NCI-H526 (cell line): ENCODE measurements around the gene RANBP1.
"Not testable (repeated sequence)": the region's sequence is repeated elsewhere in the genome, so short reads cannot be mapped to it uniquely, and the experiment has no call there.

Experiments used
- DNase-seq, 2 experiments: peaks; one replicate each; lab custom pipeline; 2025; lab: John Stamatoyannopoulos, UW

RANBP1 gene

DNA sequence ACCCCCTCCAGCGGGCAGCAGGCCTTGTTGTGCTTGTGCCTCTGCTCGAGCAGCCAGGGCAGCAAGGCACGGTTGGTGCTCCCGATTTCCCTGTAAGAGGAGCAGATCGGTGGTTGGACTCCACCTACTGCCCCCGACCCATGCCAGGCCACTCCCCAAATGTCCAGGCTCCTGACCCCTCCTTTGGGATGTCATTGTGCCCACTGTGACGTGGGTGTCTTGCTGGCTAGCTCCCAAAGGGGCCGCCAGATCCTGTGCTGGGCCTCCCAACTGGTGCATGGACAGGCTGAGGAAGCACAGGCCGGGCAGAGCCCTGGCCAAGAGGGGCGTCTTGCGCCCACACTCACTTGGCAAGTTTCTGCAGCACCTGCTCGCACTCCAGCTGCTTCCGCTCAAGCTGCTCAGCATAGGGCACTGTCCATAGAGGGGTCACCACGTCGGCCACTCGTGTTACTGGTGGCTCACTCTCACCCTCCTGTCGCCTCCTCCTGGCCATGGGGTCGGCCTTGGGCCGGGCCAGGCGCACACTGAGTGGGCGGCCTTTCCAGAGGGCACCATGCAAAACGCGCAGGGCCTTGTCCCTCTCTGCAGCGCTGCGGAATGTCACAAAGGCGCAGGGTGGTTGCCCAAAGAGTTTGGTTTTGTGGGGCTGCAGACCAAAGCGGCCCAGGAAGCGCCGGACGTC, at the start of gene RANBP1:
TSS of gene RANBP1 (plus strand) at position 414 of the 685 bp plus-strand sequence. CDS start at position 495, 81 bp downstream.
- no peak for DNase-seq

DNA sequence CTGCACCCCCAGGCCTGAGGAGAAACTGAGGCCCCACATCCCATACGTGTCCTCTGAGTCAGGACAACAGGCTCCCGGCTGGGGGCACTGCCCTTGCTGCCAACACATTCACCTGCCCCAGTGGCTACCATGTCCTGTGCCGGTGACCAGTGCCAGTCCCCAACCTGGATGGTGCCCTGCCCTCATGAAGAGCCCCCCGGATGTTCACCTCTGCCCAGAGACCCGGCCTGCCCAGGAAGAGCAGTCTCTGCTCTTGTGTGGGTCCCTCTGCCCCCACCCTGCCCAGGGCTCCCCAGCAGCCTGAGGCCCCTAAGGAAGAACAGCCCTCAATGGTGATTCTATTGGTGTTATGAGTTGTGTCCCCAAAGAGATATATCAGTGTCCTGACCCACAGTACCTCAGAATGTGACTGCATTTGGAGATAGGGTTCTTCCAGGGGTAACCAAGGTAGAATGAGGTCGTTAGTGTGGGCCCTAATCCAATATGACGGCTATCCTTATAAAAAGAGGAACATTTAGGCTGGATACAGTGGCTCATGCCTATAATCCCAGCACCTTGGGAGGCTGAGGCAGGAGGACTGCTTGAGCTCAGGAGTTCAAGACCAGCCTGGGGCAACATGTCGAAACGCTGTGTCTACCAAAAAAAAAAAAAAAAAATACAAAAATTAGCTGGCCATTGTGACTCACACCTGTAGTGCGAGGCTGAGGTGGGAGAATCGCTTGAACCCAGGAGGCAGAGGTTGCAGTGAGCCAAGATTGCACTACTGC, 49.1 kb upstream of the RANBP1 start:
- DNase-seq = no peak

DNA sequence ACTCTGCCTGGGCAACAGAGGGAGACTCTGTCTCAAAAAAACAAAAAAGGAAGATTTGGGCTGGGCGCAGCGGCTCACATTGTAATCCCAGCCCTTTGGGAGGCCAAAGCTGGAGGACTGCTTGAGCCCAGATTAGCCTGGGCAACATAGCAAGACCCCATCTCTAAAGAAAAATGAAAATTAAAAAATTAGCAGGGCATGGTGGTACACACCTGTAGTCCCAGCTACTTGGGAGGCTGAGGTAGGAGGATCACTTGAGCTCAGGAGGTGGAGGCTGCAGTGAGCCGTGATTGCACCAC, 48.6 kb upstream of the RANBP1 start:
- DNase-seq = not testable (repeated sequence)

DNA sequence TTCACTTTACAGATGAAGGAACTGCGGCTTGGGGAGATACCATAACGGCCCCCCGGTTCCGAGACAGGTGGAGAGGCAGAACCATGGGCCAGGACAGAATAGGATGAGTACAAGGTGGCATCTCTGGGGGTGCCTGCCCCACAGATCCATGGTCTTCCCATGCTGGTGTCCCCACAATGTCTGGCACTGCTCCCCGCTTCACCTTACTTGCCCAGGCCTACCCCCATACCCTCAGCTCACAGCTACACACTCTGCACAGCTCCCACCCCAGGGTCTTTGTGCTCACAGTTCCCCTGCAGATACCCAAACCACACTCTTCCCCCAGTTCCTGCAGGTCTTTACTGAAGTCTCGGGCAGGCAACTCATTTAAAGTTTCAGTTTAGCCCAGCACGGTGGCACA, 47.3 kb upstream of the RANBP1 start:
- no peak for DNase-seq

DNA sequence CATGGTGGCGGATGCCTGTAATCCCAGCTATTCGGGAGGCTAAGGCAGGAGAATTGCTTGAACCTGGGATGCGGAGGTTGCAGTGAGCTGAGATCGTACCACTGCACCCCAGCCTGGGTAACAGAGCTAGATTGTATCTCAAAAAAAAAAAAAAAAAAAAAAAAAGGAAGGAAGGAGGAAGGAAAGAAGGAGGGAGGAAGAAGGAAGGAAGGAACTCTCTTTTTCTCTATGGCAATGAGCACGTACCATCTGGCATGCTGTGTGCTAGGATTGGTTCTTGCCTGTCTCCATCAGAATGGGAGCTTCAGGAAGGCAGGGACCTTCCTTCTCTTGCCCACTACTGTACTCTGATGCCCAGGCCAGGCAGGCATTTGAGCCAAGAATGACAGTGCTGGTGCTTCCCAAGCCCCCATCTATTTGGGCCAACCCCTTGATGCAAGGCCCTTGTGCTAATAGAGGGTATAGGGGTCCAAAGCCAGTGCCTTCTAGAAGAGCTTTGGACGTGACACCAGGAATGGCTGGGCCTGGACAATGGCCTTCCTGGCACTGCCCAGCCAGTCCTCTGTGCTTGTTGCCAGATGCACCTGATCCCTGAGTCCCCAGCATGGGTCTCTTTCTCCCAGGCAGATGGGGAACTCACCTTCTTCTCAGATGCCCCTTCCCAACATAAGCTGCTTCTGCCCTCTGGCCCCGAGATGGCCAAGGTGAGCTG, 46.4 kb upstream of the RANBP1 start:
- no peak for DNase-seq

DNA sequence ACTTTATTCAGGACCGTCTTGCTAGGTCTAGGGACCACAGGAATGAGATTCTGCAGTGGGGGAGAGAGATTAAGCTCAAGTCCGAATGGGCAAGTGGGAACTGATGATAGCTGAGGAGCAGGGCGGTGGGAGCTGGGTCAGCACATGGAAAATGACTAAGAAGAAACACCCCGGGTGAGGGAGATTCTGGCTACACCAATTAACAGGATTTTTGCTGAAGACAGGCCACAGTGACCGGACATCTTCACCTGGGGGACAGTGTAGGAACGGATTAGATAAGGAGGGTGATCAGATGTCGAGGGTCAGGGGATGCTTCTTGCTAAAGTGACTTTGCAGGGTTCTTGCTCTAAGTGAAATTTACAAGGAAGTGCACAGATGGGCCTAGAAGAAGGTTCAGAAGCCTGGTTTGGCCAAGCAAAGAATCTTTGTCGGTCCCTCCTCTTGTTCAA, 44.4 kb upstream of the RANBP1 start:
- no peak for DNase-seq

DNA sequence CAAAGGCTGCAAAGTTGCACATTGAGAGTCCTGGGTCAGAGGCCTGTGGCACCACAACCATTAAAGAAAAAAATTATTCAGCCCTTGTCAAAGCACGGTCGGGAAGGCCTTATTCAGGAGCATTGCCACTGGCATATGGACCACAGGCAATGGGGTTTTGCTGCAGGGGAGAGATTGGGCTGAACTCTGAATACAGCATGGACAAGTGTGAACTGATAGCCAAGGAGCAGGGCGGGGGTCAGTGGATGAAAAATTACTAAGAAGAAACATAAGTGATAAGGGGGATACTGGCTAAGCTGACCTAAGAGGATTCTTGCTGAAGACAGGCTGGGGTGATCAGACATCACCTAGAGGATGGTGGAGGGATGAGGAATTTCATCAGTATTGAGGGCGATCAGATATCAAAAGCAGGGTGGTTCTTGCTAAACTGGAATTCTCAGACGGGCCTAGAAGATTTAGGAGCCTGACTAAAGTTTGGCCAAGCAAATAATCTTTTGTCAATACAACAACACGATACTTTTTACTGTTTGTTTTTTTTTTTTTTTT, 39.2 kb upstream of the RANBP1 start:
- no peak for DNase-seq

DNA sequence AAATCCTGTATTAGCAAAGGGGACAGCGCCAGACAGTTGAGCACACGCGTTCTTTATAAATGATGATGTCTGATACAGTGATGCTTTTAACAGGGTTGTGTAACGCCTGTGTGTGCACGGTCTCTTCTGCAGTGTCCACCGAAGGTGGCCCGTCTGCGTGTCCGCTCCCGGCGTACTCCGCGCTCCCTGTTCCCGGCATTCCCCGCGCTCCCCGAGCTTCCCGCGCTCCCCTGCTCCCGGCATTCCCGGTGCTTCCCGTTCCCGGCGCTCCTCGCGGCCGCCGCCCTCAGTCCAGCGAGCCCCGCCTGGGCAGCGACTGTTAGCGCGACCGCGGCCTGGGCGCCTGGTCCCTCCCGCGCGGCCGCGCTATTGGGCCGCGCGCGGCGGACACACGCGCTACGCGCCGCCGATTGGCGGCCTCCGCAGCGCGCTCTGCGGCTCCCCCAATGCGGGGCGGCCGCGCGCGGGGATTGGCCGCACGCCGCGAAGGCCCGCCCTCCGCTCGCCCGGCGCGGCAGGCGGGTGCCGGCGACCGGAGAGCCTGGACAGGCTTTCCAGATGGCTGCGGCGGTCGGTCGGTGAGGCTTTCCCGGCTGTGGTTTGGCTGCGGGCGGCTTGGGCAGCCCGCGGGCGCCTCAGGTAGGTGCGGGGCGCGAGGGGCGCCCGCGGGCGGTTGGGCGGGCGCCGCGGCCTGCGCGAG, 36.0 kb upstream of the RANBP1 start, which contains the start of gene DGCR8:
TSS of gene DGCR8 (plus strand) at position 497 of the 700 bp plus-strand sequence. CDS start 5,723 bp downstream, outside the sequence.
- DNase-seq = peak; percentile 66 to 95

DNA sequence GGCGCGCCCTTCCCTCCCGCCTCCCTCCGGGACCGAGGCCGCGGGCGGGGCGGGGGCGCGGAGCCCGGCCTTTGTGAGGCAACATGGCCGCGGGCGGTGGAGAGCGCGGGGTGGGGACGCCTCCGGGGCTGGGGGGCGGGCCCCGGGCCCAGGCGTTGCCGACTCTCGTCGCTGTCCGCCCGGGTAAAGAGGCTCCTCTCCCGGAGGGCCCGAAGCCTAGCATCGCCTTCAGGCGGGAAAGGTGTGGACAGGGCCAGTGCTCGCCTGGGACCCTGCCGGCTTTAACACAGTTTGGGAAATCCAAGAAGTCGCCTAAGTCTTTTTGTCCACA, 35.5 kb upstream of the RANBP1 start:
- peak in 1 of 2 experiments; percentile 66 for DNase-seq

DNA sequence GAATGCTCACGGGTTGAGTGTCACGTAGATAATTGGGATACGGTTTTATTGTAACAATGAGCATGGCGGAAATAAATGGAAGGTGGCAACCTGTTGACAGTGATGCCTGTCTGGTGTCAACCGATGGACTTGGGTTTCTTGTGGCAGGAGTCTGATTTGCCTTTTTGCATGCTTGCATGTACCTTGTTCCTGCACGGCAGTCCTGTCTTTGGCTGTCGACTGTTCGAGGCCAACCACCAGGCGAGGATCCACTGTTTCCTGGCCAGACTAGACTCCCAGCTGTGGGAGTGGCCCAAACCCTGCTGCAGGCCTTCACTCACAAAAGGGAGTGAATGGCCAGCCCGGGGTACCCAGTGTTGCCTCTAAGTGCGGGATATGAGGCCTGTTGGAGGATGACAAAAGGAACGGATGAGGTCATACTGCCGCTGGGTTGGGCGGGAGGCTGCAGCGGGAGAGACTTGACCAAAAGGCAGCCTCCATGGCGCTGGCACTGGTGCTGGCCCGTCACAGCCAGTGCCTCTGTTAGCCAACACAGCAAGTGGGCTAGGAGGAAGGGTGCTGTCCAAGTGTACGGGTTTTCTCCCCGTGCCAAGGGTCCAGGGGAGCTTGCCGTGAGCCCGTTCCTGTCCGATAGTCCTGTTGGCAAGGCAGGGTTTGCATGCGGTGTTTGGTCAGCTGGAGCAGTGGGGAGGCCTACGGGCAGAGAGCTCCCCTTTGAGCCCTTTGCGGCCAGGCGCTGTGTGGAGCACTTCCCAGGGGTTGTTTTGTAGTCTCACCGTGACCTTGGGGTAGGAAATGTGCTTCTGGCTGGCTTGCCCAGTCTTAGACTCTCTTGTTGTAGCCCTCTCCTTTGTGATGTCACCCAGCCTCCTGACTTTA, 34.9 kb upstream of the RANBP1 start:
- DNase-seq = no peak

DNA sequence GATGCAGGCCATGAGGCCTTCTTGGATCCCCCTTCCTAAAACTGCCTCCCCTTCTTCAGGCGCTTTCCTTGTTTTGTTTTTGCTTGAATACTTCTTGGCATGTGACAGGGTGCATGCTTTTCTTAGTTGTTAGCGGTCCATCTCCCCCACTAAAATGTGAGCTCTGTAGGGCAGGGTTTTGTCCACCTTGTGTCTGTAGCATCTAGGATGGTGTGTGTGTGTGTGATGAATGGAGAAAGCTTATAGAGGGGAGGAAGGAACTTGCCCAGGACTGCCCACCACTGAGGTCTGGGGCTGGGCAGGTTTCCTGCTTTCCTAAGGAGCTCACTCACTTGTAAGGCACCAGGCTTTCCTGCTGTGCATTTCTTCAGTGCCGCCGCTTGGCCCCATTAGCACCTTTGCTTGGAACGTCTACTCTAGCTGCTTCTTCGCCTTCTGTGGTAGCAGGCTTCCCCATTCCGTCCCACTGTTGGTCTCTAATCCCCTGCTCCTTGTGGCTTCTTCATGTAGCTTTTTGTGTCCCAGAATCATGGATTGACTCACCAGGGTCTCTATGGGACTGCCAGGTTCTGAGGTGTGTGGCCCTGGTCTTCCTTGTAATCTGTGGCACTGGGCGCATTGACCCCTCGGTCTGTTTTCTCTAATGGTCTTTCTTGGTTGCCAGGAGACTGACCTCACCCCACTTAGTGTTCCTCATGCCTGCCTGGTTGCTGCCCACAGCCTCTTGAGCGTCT, 32.6 kb upstream of the RANBP1 start:
- no peak for DNase-seq

DNA sequence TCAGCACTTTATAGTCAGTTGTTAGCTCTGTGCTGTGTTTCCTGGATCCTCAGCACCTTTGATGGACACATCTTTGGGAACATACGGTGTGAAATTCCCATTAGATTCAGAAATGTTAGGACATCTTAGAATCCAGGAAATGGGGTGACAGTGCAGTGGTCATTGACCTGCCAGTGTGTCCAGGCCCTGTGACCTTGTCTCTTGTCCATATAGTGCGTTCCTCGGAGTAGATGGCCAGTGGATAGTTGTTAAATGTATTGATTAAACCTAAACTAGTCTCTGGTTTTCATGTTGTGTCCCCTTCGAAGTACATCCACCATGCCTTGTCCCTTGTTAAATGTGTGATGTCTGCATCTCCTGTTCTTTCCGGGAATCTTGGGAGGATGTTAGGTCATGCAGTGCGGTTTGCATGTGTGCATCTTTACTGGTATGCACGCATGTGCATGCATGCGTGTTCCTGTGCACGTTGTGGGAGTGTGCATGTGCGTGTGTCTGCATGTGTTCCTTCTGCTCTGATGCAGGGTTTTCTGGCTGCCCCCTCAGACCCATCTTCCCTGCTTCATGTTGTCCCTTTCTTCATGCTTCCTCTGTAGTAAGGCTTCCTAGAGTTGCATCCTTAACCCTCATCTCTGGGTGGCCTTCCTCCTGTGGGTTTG, 31.9 kb upstream of the RANBP1 start:
- DNase-seq = no peak

DNA sequence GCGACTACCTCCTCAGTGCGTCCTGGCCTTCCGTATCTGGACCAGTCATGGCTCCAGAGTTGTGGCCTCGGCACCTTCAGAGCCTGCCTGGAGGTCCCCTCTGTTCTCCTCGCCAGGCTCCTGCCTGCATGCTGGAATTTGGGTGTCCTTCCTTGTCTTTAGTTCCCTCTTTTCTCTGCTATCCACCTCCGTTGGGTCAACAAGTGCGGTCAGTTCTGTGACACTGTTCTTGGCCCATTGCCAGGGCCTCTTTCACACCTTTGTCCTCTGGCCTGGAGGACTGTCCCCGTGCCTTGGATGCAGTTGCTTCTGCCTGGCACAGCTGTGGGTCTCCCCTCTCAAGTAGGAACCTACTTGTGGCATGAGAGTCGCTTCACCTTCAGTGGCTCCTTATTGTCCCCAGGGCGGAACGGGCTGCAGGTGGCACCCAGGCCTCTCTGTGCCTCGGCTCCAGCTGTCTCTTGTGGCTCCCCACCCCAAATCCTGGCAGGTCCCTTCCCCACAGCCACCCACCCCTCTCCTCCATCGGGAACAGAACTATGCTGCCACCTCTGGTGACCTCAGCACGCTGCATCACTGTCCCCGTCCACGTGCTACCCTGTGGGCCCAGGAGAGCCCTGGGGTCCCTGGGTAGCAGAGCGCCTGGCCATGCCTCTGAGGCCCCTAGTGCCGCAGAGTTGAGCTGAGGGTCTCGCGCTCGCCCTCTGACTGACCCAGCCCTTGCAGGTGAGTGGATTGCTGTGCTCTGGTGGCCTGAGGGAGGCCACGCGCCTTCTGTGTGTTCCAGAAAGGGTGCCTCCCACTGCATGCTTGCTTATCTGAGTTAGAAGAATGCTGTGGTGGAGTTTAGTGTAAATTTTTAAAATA, 31.1 kb upstream of the RANBP1 start:
- DNase-seq = peak in 1 of 2 experiments; percentile 28

DNA sequence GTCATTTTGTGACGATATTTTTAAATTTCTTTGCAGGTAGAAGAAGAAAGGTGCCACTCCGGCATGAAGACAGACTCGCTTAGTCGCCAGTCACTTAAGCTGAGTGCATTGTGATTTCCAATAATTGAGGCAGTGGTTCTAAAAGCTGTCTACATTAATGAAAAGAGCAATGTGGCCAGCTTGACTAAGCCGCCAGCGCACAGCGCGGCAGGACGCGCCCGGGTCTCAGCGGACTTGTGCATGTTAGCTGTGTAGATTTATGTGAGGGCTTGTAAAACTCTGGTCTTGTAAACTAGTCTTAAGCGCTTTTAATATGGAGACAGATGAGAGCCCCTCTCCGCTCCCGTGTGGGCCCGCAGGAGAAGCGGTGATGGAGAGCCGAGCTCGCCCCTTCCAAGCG, 30.3 kb upstream of the RANBP1 start:
- DNase-seq = no peak

DNA sequence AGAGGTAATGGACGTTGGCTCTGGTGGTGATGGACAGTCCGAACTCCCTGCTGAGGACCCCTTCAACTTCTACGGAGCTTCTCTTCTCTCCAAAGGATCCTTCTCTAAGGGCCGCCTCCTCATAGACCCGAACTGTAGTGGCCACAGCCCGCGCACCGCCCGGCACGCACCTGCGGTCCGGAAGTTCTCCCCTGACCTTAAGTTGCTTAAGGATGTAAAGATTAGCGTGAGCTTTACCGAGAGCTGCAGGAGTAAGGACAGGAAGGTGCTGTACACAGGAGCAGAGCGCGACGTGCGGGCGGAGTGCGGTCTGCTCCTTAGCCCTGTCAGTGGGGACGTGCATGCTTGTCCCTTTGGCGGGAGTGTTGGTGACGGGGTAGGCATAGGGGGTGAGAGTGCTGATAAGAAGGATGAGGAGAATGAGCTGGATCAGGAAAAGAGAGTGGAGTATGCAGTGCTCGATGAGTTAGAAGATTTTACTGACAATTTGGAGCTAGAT, 29.8 kb upstream of the RANBP1 start:
- DNase-seq = no peak

DNA sequence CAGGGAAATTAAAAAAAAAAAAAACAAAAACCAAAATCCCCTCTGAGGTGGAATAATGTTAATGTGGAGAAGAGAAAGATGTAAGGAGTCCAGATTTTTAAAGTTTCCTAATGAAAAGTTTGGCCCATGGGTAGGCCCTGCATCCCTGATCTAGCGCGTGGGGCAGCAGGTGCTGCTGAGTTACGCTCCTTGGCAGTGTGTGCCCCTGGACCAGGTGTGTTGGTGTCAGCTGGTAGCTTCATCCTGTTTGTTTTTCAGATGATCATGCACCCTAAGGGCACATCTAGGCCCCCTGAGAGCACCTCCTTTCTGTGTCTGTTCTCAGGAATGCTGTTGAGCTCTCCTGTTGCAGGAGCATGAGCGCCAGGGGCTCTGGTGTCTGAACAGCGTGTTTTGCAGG, 29.1 kb upstream of the RANBP1 start:
- no peak for DNase-seq

DNA sequence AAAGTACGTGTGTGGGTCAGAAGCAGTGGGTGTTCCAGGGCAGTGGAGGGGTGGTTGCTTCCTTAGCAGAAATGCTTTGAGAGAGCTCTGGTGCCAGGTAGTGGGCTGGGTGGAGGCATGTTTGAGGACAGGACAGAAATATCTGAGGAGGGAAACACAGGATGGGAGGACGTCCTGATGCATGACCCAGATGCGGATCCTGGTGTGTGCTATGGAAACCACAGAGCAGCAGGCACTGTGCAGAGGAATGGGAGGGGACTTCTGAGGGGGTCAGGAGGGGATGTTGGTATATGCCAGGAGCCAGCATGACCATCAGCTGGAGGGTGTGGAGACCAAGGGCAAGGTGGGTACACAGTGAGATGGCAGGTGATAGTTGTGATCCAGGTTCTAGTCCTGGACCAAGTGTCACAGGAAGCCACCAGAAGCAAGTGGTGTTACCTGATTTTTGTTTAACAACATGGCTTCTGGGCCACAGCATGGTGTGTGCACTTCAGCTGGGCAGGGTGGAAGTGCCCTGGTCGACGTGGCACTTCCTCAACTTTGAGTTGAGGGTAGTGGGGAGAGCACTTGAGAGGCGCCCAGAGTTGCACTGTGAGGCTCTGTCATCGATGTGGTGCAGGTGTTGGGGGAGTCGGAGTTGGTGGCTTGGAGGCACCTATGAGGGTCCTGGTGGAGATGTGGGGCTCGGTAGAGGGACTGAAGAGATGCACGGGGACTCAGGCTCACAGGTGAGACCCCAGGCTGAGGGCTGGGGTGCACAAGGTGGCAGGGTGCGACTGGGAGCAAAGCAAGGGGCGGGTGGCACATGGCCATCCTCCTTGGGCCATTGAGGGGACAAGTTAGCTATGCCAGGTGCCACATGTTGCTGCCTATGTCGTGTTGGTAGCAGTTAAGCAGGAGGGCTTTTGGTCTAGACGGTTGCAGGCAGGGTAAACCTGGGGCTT, 28.3 kb upstream of the RANBP1 start:
- DNase-seq = no peak

DNA sequence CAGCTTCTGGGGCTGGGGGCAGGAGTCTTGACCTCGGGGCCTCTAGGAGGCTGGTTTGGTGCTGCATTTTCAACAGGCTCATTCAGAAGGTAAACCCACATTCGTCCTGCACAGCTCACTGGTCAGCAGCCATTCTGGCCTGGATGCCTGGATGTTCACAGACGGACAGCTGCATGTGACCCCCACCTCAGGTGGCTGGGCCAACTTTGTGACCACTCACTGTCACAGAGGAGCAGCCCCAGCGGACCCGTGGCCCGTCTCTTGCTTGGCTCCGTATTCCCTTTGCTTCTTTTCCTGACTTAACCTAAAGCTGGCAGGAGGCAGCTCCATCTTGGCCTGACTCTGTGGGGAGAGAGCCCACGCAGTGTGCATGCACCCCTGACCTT, 27.6 kb upstream of the RANBP1 start:
- DNase-seq = no peak
